ENCODE measurements around the gene SCUBE2.
"Not testable (repeated sequence)": the region's sequence is repeated elsewhere in the genome, so short reads cannot be mapped to it uniquely, and the experiment has no call there.

The SCUBE2 gene

DNA sequence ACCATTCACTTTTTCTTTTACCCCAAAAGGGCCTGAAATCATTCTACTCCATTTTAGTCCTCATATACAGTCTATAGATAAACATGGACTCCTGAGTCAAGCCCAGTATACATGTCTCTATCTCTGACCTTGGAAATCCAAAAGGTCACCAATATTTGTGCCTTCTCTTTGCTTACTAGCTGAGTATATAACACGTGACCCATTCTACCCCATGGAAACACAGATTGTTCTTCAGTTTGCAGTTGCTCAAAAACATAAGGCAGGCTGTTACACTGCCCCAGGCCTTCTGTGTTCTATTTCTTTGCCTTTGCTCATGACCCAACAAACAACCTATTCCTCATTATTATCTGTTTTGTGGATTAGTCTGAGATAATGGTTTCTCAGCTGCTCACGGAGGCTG, 93.4 kb downstream of the SCUBE2 start:
- no peak overlapping the region for H3K4me3 ChIP-seq (ENCODE audit: low read length)
- no peak for TF ChIP-seq CTCF (conservative IDR thresholded peaks at IDR 0.05; ENCODE audit: low read length)

DNA sequence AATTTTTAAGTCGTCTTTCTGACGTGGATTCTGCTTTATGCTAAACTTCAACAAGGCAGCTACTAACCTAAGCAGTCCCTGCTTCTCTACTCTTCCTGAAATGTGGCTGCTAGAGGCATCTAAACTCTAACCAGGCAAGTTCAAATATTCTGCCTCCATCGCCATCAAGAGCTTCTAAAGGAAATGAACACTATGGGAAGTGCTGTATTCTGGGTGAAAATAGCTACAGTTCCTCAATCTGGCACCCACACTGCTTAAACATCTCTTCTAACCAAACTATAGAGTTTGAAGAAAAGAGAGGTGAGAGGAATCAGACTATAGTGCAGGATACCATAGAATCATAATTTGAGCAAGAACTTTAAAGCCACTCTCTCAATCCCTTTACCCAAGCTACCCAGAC, 93.9 kb downstream of the SCUBE2 start:
- TF ChIP-seq CTCF (conservative IDR thresholded peaks at IDR 0.05; ENCODE audit: low read length): no peak
- DNase-seq (ENCODE audit: low read depth): no peak
- H3K4me3 ChIP-seq (ENCODE audit: low read length): no peak overlapping the region

More for the DNA sequence above, 93.4 kb downstream of the SCUBE2 start:
- DNase-seq (ENCODE audit: low read depth): no peak

- DNase-seq (ENCODE audit: low read depth): peak; percentile 74
- H3K4me3 ChIP-seq (ENCODE audit: low read length): no peak overlapping the region
- TF ChIP-seq CTCF (conservative IDR thresholded peaks at IDR 0.05; ENCODE audit: low read length): no peak
Measured at GRCh38 chr11:8989453-8989852, 101.9 kb downstream of the SCUBE2 start.

DNA sequence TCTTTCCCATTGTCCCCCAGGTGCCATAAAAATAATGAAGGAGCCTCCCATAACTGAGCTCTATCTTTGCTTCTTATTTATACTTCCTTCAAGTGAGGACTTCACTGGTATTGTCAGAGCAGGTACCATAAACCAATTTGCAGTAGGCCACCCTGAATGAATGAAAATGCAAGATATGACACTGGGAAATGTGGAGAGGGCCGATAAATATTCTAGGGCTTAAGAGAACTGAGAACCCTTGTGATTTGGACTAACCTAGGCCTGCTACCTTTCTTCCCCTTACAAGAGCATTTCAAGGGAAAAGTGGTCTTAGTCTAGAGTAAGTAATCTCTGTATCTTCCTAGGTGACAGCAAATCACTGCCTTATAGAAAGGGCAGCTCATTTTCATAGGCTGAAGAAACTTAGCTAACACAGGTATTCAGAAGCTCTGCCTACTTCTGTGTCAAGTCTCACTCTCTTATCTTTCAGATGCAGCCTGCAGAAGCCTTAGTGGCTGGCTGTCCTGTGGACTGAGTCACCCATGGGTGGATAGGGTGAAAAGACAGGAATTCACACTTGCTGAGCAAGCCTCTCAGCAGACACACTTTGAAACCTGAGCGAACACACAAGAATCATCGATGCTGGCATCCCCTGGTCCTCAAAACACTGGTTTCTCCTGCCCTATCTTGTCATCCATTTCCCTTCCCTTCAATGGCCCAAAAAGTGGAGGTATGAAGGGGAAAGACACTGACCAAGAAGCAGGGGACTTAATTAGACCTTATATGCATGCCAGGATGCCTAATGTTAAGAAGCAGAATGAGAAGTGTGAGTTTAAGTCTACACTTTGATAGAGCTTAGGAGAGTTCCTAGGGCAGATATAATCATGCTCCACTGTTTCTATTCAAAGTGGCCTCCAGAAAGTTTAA, 102.8 kb downstream of the SCUBE2 start:
- DNase-seq (ENCODE audit: low read depth): peak; percentile 50
- H3K4me3 ChIP-seq (ENCODE audit: low read length): no peak overlapping the region
- no peak for TF ChIP-seq CTCF (conservative IDR thresholded peaks at IDR 0.05; ENCODE audit: low read length)

- no peak for DNase-seq (ENCODE audit: low read depth)
- H3K4me3 ChIP-seq (ENCODE audit: low read length): no peak overlapping the region
- no peak for TF ChIP-seq CTCF (conservative IDR thresholded peaks at IDR 0.05; ENCODE audit: low read length)
Measured at GRCh38 chr11:8987446-8987845, 104.0 kb downstream of the SCUBE2 start.

- H3K4me3 ChIP-seq (ENCODE audit: low read length); DNase-seq (ENCODE audit: low read depth): not testable (repeated sequence)
Measured at GRCh38 chr11:8986772-8987171, 104.6 kb downstream of the SCUBE2 start.

DNA sequence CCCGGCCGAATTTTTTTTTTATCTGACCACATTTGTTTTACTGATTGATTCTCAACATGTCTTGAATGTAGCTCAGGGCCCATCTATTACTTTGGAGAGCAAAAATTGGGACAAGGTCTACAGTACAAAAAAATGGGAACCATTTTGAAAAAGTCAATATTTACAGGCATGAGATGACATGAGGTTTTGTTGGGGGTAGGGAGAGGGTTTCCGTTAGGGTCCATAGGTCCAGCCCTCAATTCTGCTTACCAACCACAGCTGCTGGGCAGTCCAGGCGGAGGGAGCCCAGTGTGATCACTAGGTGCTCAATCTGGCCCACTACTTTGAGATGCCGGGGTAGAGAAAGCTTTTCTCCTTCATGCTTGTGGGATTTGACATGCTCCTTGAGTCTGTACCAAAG, 105.9 kb downstream of the SCUBE2 start:
- DNase-seq (ENCODE audit: low read depth): no peak
- no peak overlapping the region for H3K4me3 ChIP-seq (ENCODE audit: low read length)
- no peak for TF ChIP-seq CTCF (conservative IDR thresholded peaks at IDR 0.05; ENCODE audit: low read length)
